T-cell (primary cell): ENCODE measurements around the gene CEP135. TPM values are rescaled to one million over a fixed set of nuclear protein-coding genes. Genes with fewer than 3 reads are reported as not detected.

Experiments used
- ATAC-seq, 4 experiments: fragments of 200-7000 bp in 3 of 4; fragments of 150-1000 bp in 1 of 4; cut with Tn5 transposase; replicated peaks in 1 of 4; 1 replicate in 3 of 4; 2 replicates in 1 of 4; pipeline ENCODE4 v1.10.0; 2021; ENCODE audit warnings: moderate library complexity in 3 of 4, mild to moderate bottlenecking in 2 of 4, moderate number of reproducible peaks in 1 of 4
- CTCF ChIA-PET, 2 donors: fragments of 300-600 bp; sonication (Branson Sonifier 250); formaldehyde crosslinking; loops; one replicate each; lab custom pipeline; 2022; ENCODE audit warnings: antibody characterized with exemption in 2 of 2; lab: Charles Lee
- POLR2A ChIA-PET, 2 donors: fragments of 300-600 bp; sonication (Branson Sonifier 250); formaldehyde crosslinking; loops; one replicate each; lab custom pipeline; 2022; ENCODE audit warnings: antibody characterized with exemption in 2 of 2; lab: Charles Lee
- DNase-seq, 35 experiments: peaks; one replicate each; pipeline versions ENCODE4 v3.0.0 to v3.0.0-alpha.2; 2013 to 2023
- H3K27ac ChIP-seq: one replicate; pipeline ENCODE4 v1.5.1; 2013; ENCODE audit warnings: low read length
- H3K27me3 ChIP-seq, 2 experiments: replicated peaks in 1 of 2; 1 replicate in 1 of 2; 2 replicates in 1 of 2; pipeline versions ENCODE4 v1.6.1 to v1.7.0; 2013; ENCODE audit warnings: low read length in 1 of 2, mixed read lengths in 1 of 2; ENCODE audit not compliant: control insufficient read depth in 2 of 2, insufficient read depth in 2 of 2; ENCODE audit errors: extremely low read depth in 1 of 2
- H3K36me3 ChIP-seq, 2 donors: 1 replicate in 1 of 2; 2 replicates in 1 of 2; pipeline versions ENCODE4 v1.6.1 to v1.7.0; 2013; ENCODE audit warnings: low read length in 1 of 2; ENCODE audit not compliant: control insufficient read depth in 2 of 2, insufficient read depth in 1 of 2; ENCODE audit errors: extremely low read depth in 1 of 2
- H3K4me1 ChIP-seq, 2 experiments: 1 replicate in 1 of 2; 2 replicates in 1 of 2; pipeline versions ENCODE4 v1.6.1 to v1.7.0; 2013; ENCODE audit warnings: low read length in 2 of 2, mixed read lengths in 1 of 2; ENCODE audit not compliant: insufficient read depth in 2 of 2, control insufficient read depth in 1 of 2; ENCODE audit errors: extremely low read depth in 1 of 2
- H3K4me3 ChIP-seq, 2 donors: 1 replicate in 1 of 2; 2 replicates in 1 of 2; pipeline versions ENCODE4 v1.5.1 to v1.7.0; 2013; ENCODE audit warnings: mild to moderate bottlenecking in 2 of 2, low read length in 1 of 2, moderate library complexity in 1 of 2; ENCODE audit not compliant: control insufficient read depth in 1 of 2; ENCODE audit errors: extremely low read depth in 1 of 2
- H3K9me3 ChIP-seq: 2 replicates; pipeline ENCODE4 v1.7.0; 2013
- H3K27ac Mint-ChIP-seq, 2 donors: one replicate each; pipeline ENCODE4 v1.8.0; 2020 to 2021; ENCODE audit warnings: mild to moderate bottlenecking in 2 of 2, mixed read lengths in 2 of 2
- H3K27me3 Mint-ChIP-seq, 2 donors: one replicate each; pipeline ENCODE4 v1.8.0; 2021 to 2022; ENCODE audit warnings: mixed read lengths in 2 of 2
- H3K36me3 Mint-ChIP-seq: one replicate; pipeline ENCODE4 v1.8.0; 2021; ENCODE audit warnings: mixed read lengths
- H3K4me1 Mint-ChIP-seq, 3 donors: one replicate each; pipeline ENCODE4 v1.8.0; 2020 to 2022; ENCODE audit warnings: mixed read lengths in 3 of 3, mild to moderate bottlenecking in 1 of 3
- H3K4me3 Mint-ChIP-seq, 3 donors: one replicate each; pipeline ENCODE4 v1.8.0; 2020 to 2022; ENCODE audit warnings: mild to moderate bottlenecking in 3 of 3, mixed read lengths in 3 of 3, moderate library complexity in 3 of 3
- H3K9me3 Mint-ChIP-seq, 3 donors: one replicate each; pipeline ENCODE4 v1.8.0; 2020 to 2022; ENCODE audit warnings: mixed read lengths in 3 of 3
- WGBS: methylation state at CpG from one replicate; pipeline ENCODE4 v1.1.5; 2013; ENCODE audit warnings: missing lambda C conversion rate; ENCODE audit not compliant: insufficient coverage; 5-methylcytosine and 5-hydroxymethylcytosine counted together
- total RNA-seq, 35 experiments: library from RNA in 6 of 35; stranded (reverse) in 6 of 35; fragments of 120-200 nt in 1 of 35; gene quantifications; one replicate each; pipeline versions ENCODE4 v1.2.1 to v1.2.4 and lab custom pipeline; 2013 to 2026

CEP135 gene
- total RNA-seq, 5 donors from 2014 or later (not counting 1 experiment from before 2014, with no cell fraction given): 17.3 to 24.5 (median 21.7) TPM

DNA sequence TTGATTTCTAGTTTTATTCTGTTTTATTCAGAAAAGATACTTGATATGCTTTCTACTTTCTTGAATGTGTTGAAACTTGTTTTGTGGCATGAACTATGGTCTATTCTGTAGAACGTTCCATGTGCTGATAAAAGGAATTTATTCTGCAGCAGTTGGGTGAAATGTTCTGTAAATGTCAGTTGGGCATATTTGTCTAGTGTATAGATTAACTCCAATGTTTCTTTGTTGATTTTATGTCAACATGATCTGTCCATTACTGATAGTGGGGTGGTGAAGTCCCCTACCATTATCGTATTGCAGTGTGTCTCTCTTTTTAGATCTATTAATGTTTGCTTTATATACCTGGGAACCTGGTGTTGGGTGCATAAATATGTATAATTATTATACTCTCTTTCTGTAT, 55.5 kb downstream of the CEP135 start:
- H3K27me3 ChIP-seq: no peaks in the 10 kb centered on the region
- no peaks in the 10 kb centered on the region for H3K9me3 ChIP-seq
- H3K27ac Mint-ChIP-seq: no peak overlapping the region
- H3K36me3 ChIP-seq: peaks cover 16 to 32% of the 10 kb centered on the region in 2 donors
- peaks cover 86% of the 10 kb centered on the region for H3K36me3 Mint-ChIP-seq
- H3K4me3 ChIP-seq: no peak overlapping the region
- POLR2A ChIA-PET: no interaction called here
- H3K27ac ChIP-seq: no peak overlapping the region
- peaks cover 0 to 13% (median 2%) of the 10 kb centered on the region in 3 donors for H3K9me3 Mint-ChIP-seq
- ATAC-seq: no peak
- H3K4me3 Mint-ChIP-seq: no peak overlapping the region
- H3K4me1 ChIP-seq: no peaks in the 10 kb centered on the region
- CTCF ChIA-PET: no interaction called here
- WGBS: 100% methylated on average over 1 of the region's 2 CpGs
- H3K27me3 Mint-ChIP-seq: no peaks in the 10 kb centered on the region
- no peak for DNase-seq
- peaks cover 3 to 19% (median 7%) of the 10 kb centered on the region in 3 donors for H3K4me1 Mint-ChIP-seq

DNA sequence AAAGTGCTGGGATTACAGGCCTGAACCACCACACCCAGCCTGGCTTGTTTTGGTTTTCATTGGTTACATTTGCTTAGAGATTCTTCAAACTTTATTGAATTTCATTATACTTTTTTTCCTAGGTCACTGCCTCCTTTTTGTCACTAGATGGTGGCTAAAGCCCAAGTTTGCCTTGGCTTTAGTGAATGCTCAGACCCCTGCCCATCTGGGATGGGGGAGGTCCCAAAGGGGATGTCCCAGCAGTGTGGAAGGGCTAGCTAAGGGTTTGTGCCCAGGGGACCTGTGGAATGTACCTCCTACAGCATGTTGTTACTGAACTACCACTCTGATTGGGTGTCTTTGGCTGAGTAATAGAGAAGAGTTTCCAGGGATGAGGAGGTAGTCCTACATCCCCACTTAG, 58.4 kb downstream of the CEP135 start:
- Mint-ChIP-seq H3K36me3 (peaks cover 84% of the 10 kb centered on the region), H3K27me3 (no peaks in the 10 kb centered on the region), H3K4me1 (peaks cover 0 to 7% (median 0%) of the 10 kb centered on the region in 3 donors), H3K4me3 (no peak overlapping the region), H3K27ac (no peak overlapping the region), H3K9me3 (no peaks in the 10 kb centered on the region)
- Histone ChIP-seq H3K4me3 (no peak overlapping the region), H3K27ac (no peak overlapping the region), H3K9me3 (no peaks in the 10 kb centered on the region), H3K27me3 (no peaks in the 10 kb centered on the region), H3K4me1 (no peaks in the 10 kb centered on the region), H3K36me3 (peaks cover 10 to 47% of the 10 kb centered on the region in 2 donors)
- ChIA-PET CTCF (no interaction called here), POLR2A (no interaction called here)
- ATAC-seq (no peak), DNase-seq (no peak)

DNA sequence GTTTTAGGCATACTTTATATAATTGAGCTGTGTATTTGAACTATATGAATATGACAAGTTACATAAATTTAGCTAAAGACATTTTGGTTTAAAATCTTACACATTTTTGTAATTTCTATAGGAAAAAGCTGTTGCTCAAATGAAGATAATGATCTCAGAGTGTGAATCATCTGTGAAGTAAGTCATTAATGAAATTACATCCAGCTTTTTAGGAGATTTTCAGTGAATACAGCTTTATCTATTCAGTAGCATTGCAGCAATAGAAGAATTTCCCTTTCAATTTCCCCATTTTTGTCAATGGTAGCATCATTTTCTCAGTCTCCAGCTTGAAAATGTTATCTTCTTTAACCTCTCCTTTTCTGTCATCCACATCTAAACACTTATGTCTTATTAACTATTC, 59.5 kb downstream of the CEP135 start:
- no peak overlapping the region for H3K4me3 Mint-ChIP-seq
- Histone ChIP-seq H3K27me3 (no peaks in the 10 kb centered on the region), H3K4me1 (no peaks in the 10 kb centered on the region), H3K9me3 (no peaks in the 10 kb centered on the region), H3K4me3 (no peak overlapping the region), H3K36me3 (peaks cover 10 to 52% of the 10 kb centered on the region in 2 donors), H3K27ac (no peak overlapping the region)
- no peak for DNase-seq
- H3K27ac Mint-ChIP-seq: no peak overlapping the region
- no peaks in the 10 kb centered on the region for H3K9me3 Mint-ChIP-seq
- no peaks in the 10 kb centered on the region for H3K27me3 Mint-ChIP-seq
- POLR2A ChIA-PET: interaction anchor here in 1 of 2 donors (0.6 kb wide), 1 partner anchor 121 kb away, joined by 4 read pairs; no protein-coding TSS in a partner anchor
- ATAC-seq: no peak
- H3K36me3 Mint-ChIP-seq: peaks cover 84% of the 10 kb centered on the region
- CTCF ChIA-PET: no interaction called here
- peaks cover 0 to 5% (median 0%) of the 10 kb centered on the region in 3 donors for H3K4me1 Mint-ChIP-seq

- Mint-ChIP-seq H3K27ac (no peak overlapping the region), H3K4me1 (no peaks in the 10 kb centered on the region), H3K27me3 (no peaks in the 10 kb centered on the region), H3K4me3 (no peak overlapping the region), H3K9me3 (peaks cover 0 to 12% (median 2%) of the 10 kb centered on the region in 3 donors), H3K36me3 (peaks cover 62% of the 10 kb centered on the region)
- no peak overlapping the region for H3K27ac ChIP-seq
- H3K36me3 ChIP-seq: peaks cover 11 to 55% of the 10 kb centered on the region in 2 donors
- no peaks in the 10 kb centered on the region for H3K4me1 ChIP-seq
- no peak for DNase-seq
- H3K4me3 ChIP-seq: no peak overlapping the region
- no peaks in the 10 kb centered on the region for H3K27me3 ChIP-seq
- ChIA-PET CTCF (no interaction called here), POLR2A (no interaction called here)
- no peak for ATAC-seq
- no peaks in the 10 kb centered on the region for H3K9me3 ChIP-seq
Observed at GRCh38 chr4:56026596-56026995, 77.9 kb downstream of the CEP135 start.

GRCh38 chr4:56028165-56028564, 79.4 kb downstream of the CEP135 start:
- Mint-ChIP-seq H3K4me1 (no peaks in the 10 kb centered on the region), H3K27me3 (no peaks in the 10 kb centered on the region), H3K36me3 (peaks cover 49% of the 10 kb centered on the region), H3K27ac (no peak overlapping the region), H3K4me3 (no peak overlapping the region), H3K9me3 (peaks cover 0 to 12% (median 2%) of the 10 kb centered on the region in 3 donors)
- H3K36me3 ChIP-seq: peaks cover 8 to 47% of the 10 kb centered on the region in 2 donors
- no peak for ATAC-seq
- no peaks in the 10 kb centered on the region for H3K4me1 ChIP-seq
- H3K27me3 ChIP-seq: no peaks in the 10 kb centered on the region
- no peak overlapping the region for H3K27ac ChIP-seq
- CTCF ChIA-PET: interaction anchor here in 1 of 2 donors (0.5 kb wide), 1 partner anchor 662 kb away, joined by 3 read pairs; no protein-coding TSS in a partner anchor
- DNase-seq: no peak
- POLR2A ChIA-PET: interaction anchor here in 1 of 2 donors (0.7 kb wide), 1 partner anchor 12 kb away, joined by 8 read pairs; no protein-coding TSS in a partner anchor
- no CpG with 5 or more reads among the region's 3 CpGs for WGBS
- H3K4me3 ChIP-seq: no peak overlapping the region
- H3K9me3 ChIP-seq: no peaks in the 10 kb centered on the region

- H3K27me3 ChIP-seq: peaks cover 0 to 7% of the 10 kb centered on the region in 2 experiments
- Mint-ChIP-seq H3K27me3 (peaks cover 10 to 24% of the 10 kb centered on the region in 2 donors), H3K9me3 (no peaks in the 10 kb centered on the region), H3K36me3 (no peaks in the 10 kb centered on the region), H3K27ac (no peak overlapping the region), H3K4me3 (no peak overlapping the region), H3K4me1 (no peaks in the 10 kb centered on the region)
- no peak overlapping the region for H3K4me3 ChIP-seq
- no peak overlapping the region for H3K27ac ChIP-seq
- no peaks in the 10 kb centered on the region for H3K4me1 ChIP-seq
- WGBS: 74% methylated on average over 4 of the region's 8 CpGs
- H3K36me3 ChIP-seq: no peaks in the 10 kb centered on the region
- no peaks in the 10 kb centered on the region for H3K9me3 ChIP-seq
- no peak for ATAC-seq
- ChIA-PET POLR2A (interaction anchor here in 1 of 2 donors (0.7 kb wide), 1 partner anchor 13 kb away, joined by 3 read pairs; no protein-coding TSS in a partner anchor), CTCF (no interaction called here)
- DNase-seq: no peak
Observed at GRCh38 chr4:56038487-56039162, 89.9 kb downstream of the CEP135 start.
